Osteoblast (primary cell): ENCODE results near the gene COLEC12. TPM values are rescaled to one million over a fixed set of nuclear protein-coding genes. Genes with fewer than 3 reads are reported as not detected.

Source experiments
- DNase-seq: peaks from one replicate; pipeline ENCODE4 v3.0.0; 2011; ENCODE audit warnings: low spot score, mixed read lengths; ENCODE audit not compliant: insufficient read length; ENCODE audit errors: missing footprints
- H2AFZ ChIP-seq: 2 replicates; pipeline ENCODE4 v1.6.0; 2011; ENCODE audit warnings: mild to moderate bottlenecking, low read length
- H3K27ac ChIP-seq: 2 replicates; pipeline ENCODE4 v1.5.1; 2011; ENCODE audit warnings: mild to moderate bottlenecking, low read depth, low read length, moderate library complexity
- H3K27me3 ChIP-seq: 2 replicates; pipeline ENCODE4 v1.6.0; 2012; ENCODE audit warnings: mild to moderate bottlenecking, control low read depth, inconsistent platforms, low read length, moderate library complexity; ENCODE audit not compliant: insufficient read depth
- H3K36me3 ChIP-seq: 2 replicates; pipeline ENCODE4 v1.5.1; 2011; ENCODE audit warnings: mild to moderate bottlenecking, low read length, control low read depth, moderate library complexity; ENCODE audit not compliant: insufficient read depth
- H3K4me1 ChIP-seq: 2 replicates; pipeline ENCODE4 v1.5.1; 2011; ENCODE audit warnings: mild to moderate bottlenecking, low read length, control low read depth, moderate library complexity; ENCODE audit not compliant: insufficient read depth
- H3K4me2 ChIP-seq: 2 replicates; pipeline ENCODE4 v1.6.0; 2011; ENCODE audit warnings: mild to moderate bottlenecking, low read length; ENCODE audit not compliant: insufficient read depth
- H3K4me3 ChIP-seq: fragments of 200-600 bp; sonication (generic); 3 replicates; pipeline ENCODE4 v1.5.1; 2012; ENCODE audit warnings: mild to moderate bottlenecking, low read length, inconsistent platforms; ENCODE audit not compliant: insufficient read depth
- H3K79me2 ChIP-seq: 2 replicates; pipeline ENCODE4 v1.6.0; 2012; ENCODE audit warnings: mild to moderate bottlenecking, low read length, control low read depth, inconsistent platforms; ENCODE audit not compliant: insufficient read depth
- H3K9me3 ChIP-seq: 2 replicates; pipeline ENCODE4 v1.5.1; 2011; ENCODE audit warnings: low read depth, low read length, control low read depth
- H4K20me1 ChIP-seq: 2 replicates; pipeline ENCODE4 v1.6.0; 2012; ENCODE audit warnings: mild to moderate bottlenecking, low read length, control low read depth; ENCODE audit not compliant: insufficient read depth
- total RNA-seq: library from RNA; depleted of rRNA; stranded (reverse); fragments of >200 nt; gene quantifications from 2 replicates; pipeline ENCODE4 v1.2.3, GENCODE V29; 2012
- TF ChIP-seq, protein P1 (sequence below): IDR thresholded peaks from 2 replicates; pipeline ENCODE4 v1.5.1; 2011; ENCODE audit warnings: mild to moderate bottlenecking, low read depth, low read length, moderate library complexity; ENCODE audit errors: extremely low read depth

Gene COLEC12
- total RNA-seq, 1 donor, result 38.0 TPM

- DNase-seq, result no peak
- Histone ChIP-seq H3K79me2 (no peaks in the 10 kb centered on the region), H3K27ac (no peak overlapping the region), H3K27me3 (no peaks in the 10 kb centered on the region), H3K4me3 (no peak overlapping the region), H3K9me3 (no peaks in the 10 kb centered on the region), H2AFZ (no peak overlapping the region), H3K36me3 (no peaks in the 10 kb centered on the region), H3K4me2 (no peak overlapping the region), H3K4me1 (peaks cover 10% of the 10 kb centered on the region), H4K20me1 (no peaks in the 10 kb centered on the region)
- TF ChIP-seq, protein P1, sequence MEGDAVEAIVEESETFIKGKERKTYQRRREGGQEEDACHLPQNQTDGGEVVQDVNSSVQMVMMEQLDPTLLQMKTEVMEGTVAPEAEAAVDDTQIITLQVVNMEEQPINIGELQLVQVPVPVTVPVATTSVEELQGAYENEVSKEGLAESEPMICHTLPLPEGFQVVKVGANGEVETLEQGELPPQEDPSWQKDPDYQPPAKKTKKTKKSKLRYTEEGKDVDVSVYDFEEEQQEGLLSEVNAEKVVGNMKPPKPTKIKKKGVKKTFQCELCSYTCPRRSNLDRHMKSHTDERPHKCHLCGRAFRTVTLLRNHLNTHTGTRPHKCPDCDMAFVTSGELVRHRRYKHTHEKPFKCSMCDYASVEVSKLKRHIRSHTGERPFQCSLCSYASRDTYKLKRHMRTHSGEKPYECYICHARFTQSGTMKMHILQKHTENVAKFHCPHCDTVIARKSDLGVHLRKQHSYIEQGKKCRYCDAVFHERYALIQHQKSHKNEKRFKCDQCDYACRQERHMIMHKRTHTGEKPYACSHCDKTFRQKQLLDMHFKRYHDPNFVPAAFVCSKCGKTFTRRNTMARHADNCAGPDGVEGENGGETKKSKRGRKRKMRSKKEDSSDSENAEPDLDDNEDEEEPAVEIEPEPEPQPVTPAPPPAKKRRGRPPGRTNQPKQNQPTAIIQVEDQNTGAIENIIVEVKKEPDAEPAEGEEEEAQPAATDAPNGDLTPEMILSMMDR, result no peak
Observed at GRCh38 chr18:377088-377487, 123.4 kb downstream of the COLEC12 start.

- Histone ChIP-seq H3K36me3 (no peaks in the 10 kb centered on the region), H3K4me2 (no peak overlapping the region), H3K9me3 (no peaks in the 10 kb centered on the region), H3K27me3 (no peaks in the 10 kb centered on the region), H3K27ac (no peak overlapping the region), H3K4me1 (peaks cover 10% of the 10 kb centered on the region), H2AFZ (no peak overlapping the region), H4K20me1 (no peaks in the 10 kb centered on the region), H3K4me3 (no peak overlapping the region), H3K79me2 (no peaks in the 10 kb centered on the region)
- DNase-seq, result no peak
- TF ChIP-seq, protein P1, result no peak
Observed at GRCh38 chr18:376311-376710, 124.2 kb downstream of the COLEC12 start.

GRCh38 chr18:374721-375168 lies 125.8 kb downstream of the COLEC12 start:
- Histone ChIP-seq H3K27ac (no peak overlapping the region), H4K20me1 (no peaks in the 10 kb centered on the region), H3K4me3 (no peak overlapping the region), H3K4me2 (no peak overlapping the region), H3K9me3 (no peaks in the 10 kb centered on the region), H3K27me3 (no peaks in the 10 kb centered on the region), H3K36me3 (no peaks in the 10 kb centered on the region), H3K4me1 (peaks cover 10% of the 10 kb centered on the region), H2AFZ (no peak overlapping the region), H3K79me2 (no peaks in the 10 kb centered on the region)
- TF ChIP-seq, protein P1, result no peak
- DNase-seq, result no peak

GRCh38 chr18:373780-374179 lies 126.7 kb downstream of the COLEC12 start:
- H3K27ac ChIP-seq, result no peak overlapping the region
- no peak for DNase-seq
- H4K20me1 ChIP-seq, result no peaks in the 10 kb centered on the region
- H3K4me3 ChIP-seq, result no peak overlapping the region
- no peak overlapping the region for H2AFZ ChIP-seq
- H3K9me3 ChIP-seq, result no peaks in the 10 kb centered on the region
- H3K27me3 ChIP-seq, result no peaks in the 10 kb centered on the region
- no peaks in the 10 kb centered on the region for H3K36me3 ChIP-seq
- H3K79me2 ChIP-seq, result no peaks in the 10 kb centered on the region
- H3K4me2 ChIP-seq, result no peak overlapping the region
- peaks cover 10% of the 10 kb centered on the region for H3K4me1 ChIP-seq
- TF ChIP-seq, protein P1, result no peak
